Keratinocyte (primary cell): Measurements from ENCODE around the gene SSR3. TPM values are rescaled to one million over a fixed set of nuclear protein-coding genes. Genes with fewer than 3 reads are reported as not detected.
A peak's percentile ranks its signal among the peaks of the same experiment; 100 is the strongest.

Experiments
- DNase-seq: peaks from one replicate; pipeline ENCODE4 v3.0.0-alpha.2; 2011; ENCODE audit warnings: low read depth, missing footprints, low spot score
- FAIRE-seq: peaks from 2 replicates; lab custom pipeline; 2011; peaks lifted over from hg19 to GRCh38; lab: Jason Lieb, UNC
- H2AFZ ChIP-seq: 2 replicates; pipeline ENCODE4 v1.6.0; 2012; ENCODE audit warnings: low read length, control low read depth, inconsistent platforms; ENCODE audit not compliant: control insufficient read depth
- H3K27ac ChIP-seq: 2 replicates; pipeline ENCODE4 v1.5.1; 2011; ENCODE audit warnings: low read length; ENCODE audit not compliant: control insufficient read depth, insufficient read depth
- H3K27me3 ChIP-seq: 3 replicates; pipeline ENCODE4 v1.6.0; 2011; ENCODE audit warnings: low read length; ENCODE audit not compliant: control insufficient read depth, insufficient read depth; ENCODE audit errors: extremely low read depth
- H3K36me3 ChIP-seq, 2 experiments: 2 replicates in 1 of 2; 3 replicates in 1 of 2; pipeline ENCODE4 v1.5.1; 2011; ENCODE audit warnings: low read length in 2 of 2, mild to moderate bottlenecking in 1 of 2; ENCODE audit not compliant: control insufficient read depth in 2 of 2, insufficient read depth in 2 of 2; ENCODE audit errors: extremely low read depth in 1 of 2
- H3K4me1 ChIP-seq: 3 replicates; pipeline ENCODE4 v1.5.1; 2011; ENCODE audit warnings: low read length; ENCODE audit not compliant: control insufficient read depth, insufficient read depth; ENCODE audit errors: extremely low read depth
- H3K4me2 ChIP-seq: 3 replicates; pipeline ENCODE4 v1.6.0; 2011; ENCODE audit warnings: low read depth, low read length; ENCODE audit not compliant: control insufficient read depth, insufficient read depth; ENCODE audit errors: extremely low read depth
- H3K4me3 ChIP-seq, 3 experiments: fragments of 200-600 bp in 1 of 3; sonication (generic) in 1 of 3; 2 replicates in 2 of 3; 3 replicates in 1 of 3; pipeline ENCODE4 v1.5.1; 2011 to 2016; ENCODE audit warnings: low read length in 3 of 3, mild to moderate bottlenecking in 3 of 3, control low read depth in 2 of 3, inconsistent platforms in 1 of 3, low read depth in 1 of 3, mixed read lengths in 1 of 3, mixed run types in 1 of 3, moderate library complexity in 1 of 3; ENCODE audit not compliant: control insufficient read depth in 2 of 3, insufficient read depth in 2 of 3; ENCODE audit errors: extremely low read depth in 1 of 3
- H3K79me2 ChIP-seq: 2 replicates; pipeline ENCODE4 v1.6.0; 2012; ENCODE audit warnings: low read length; ENCODE audit not compliant: control insufficient read depth, insufficient read depth
- H3K9ac ChIP-seq: 3 replicates; pipeline ENCODE4 v1.6.0; 2011; ENCODE audit warnings: low read length; ENCODE audit not compliant: control insufficient read depth, insufficient read depth; ENCODE audit errors: extremely low read depth
- H3K9me1 ChIP-seq: 3 replicates; pipeline ENCODE4 v1.6.0; 2011; ENCODE audit warnings: low read length; ENCODE audit not compliant: control insufficient read depth, insufficient read depth; ENCODE audit errors: extremely low read depth
- H3K9me3 ChIP-seq: 2 replicates; pipeline ENCODE4 v1.5.1; 2012; ENCODE audit warnings: low read depth, low read length; ENCODE audit not compliant: control insufficient read depth
- H4K20me1 ChIP-seq: 3 replicates; pipeline ENCODE4 v1.6.0; 2011; ENCODE audit warnings: low read length; ENCODE audit not compliant: control insufficient read depth, insufficient read depth; ENCODE audit errors: extremely low read depth
- CTCF ChIP-seq, 3 experiments: IDR thresholded peaks in 1 of 3; conservative IDR thresholded peaks in 1 of 3; optimal IDR thresholded peaks in 1 of 3; 2 replicates in 2 of 3; 3 replicates in 1 of 3; pipeline versions ENCODE3 to v1.5.1; 2011; ENCODE audit warnings: low read length in 3 of 3, mild to moderate bottlenecking in 3 of 3, moderate library complexity in 2 of 3, control low read depth in 1 of 3, inconsistent platforms in 1 of 3; ENCODE audit not compliant: insufficient read depth in 2 of 3; ENCODE audit errors: extremely low read depth in 1 of 3
- EZH2 ChIP-seq: IDR thresholded peaks from one replicate; pipeline ENCODE4 v1.6.1; 2012; ENCODE audit warnings: inconsistent platforms, mild to moderate bottlenecking, low read length, moderate library complexity
- dilution Hi-C: fragments of 300-500 bp; cut with MboI; formaldehyde crosslinking; loops from one replicate; pipeline ENCODE4 v1.7.0; 2020; ENCODE audit warnings: low sequenced_read_pairs; ENCODE audit not compliant: extremely low pct_ligation_motif_present
- polyA plus RNA-seq, 5 experiments: library from polyadenylated mRNA; depleted of rRNA in 3 of 5; stranded (reverse) in 3 of 5; stranded (forward) in 1 of 5; unstranded in 1 of 5; fragments of >200 nt; gene quantifications; 1 replicate in 1 of 5; 2 replicates in 3 of 5; 3 replicates in 1 of 5; pipeline versions ENCODE4 v1.2.1 to v1.2.3, GENCODE V29; 2011 to 2012; ENCODE audit warnings: missing spikeins in 2 of 5, low read depth in 1 of 5, low replicate concordance in 1 of 5

Gene SSR3
- polyA plus RNA-seq, 1 donor (not counting 4 experiments of a cell fraction or from before 2014, with no cell fraction given) = 378 TPM

- Histone ChIP-seq H3K9me1 (no peaks in the 10 kb centered on the region), H4K20me1 (no peaks in the 10 kb centered on the region), H3K4me2 (peak overlapping the region; percentile 92), H3K4me1 (peaks cover 49% of the 10 kb centered on the region), H3K9me3 (no peaks in the 10 kb centered on the region), H3K9ac (peak overlapping the region; percentile 96), H3K27me3 (no peaks in the 10 kb centered on the region), H3K4me3 (peak overlapping the region; percentile 94 to 99 (median 94)), H2AFZ (no peak overlapping the region), H3K27ac (peak overlapping the region; percentile 89), H3K36me3 (peaks cover 3 to 40% of the 10 kb centered on the region in 2 experiments), H3K79me2 (peaks cover 60% of the 10 kb centered on the region)
- dilution Hi-C loops = no loop called here
- DNase-seq (no peak), FAIRE-seq (peak; percentile 94)
- TF ChIP-seq EZH2 = no peak
- no peak for TF ChIP-seq CTCF (optimal IDR thresholded peaks at IDR 0.05 in 1 of 3, IDR thresholded peaks at IDR 0.05 in 1 of 3, conservative IDR thresholded peaks at IDR 0.05 in 1 of 3; ENCODE audit: extremely low read depth in 1 of 3, insufficient read depth in 2 of 3, low read length in 3 of 3)
Measured at GRCh38 chr3:156553705-156554356, 1.1 kb downstream of the SSR3 start.

GRCh38 chr3:156552973-156553372, 1.9 kb downstream of the SSR3 start:
- DNase-seq (no peak), FAIRE-seq (no peak)
- H2AFZ ChIP-seq = no peak overlapping the region
- no peaks in the 10 kb centered on the region for H3K27me3 ChIP-seq
- H3K9me1 ChIP-seq = no peaks in the 10 kb centered on the region
- no peaks in the 10 kb centered on the region for H3K9me3 ChIP-seq
- H3K4me2 ChIP-seq = peak overlapping the region; percentile 92
- TF ChIP-seq CTCF (optimal IDR thresholded peaks at IDR 0.05 in 1 of 3, IDR thresholded peaks at IDR 0.05 in 1 of 3, conservative IDR thresholded peaks at IDR 0.05 in 1 of 3; ENCODE audit: extremely low read depth in 1 of 3, insufficient read depth in 2 of 3, low read length in 3 of 3) (no peak), EZH2 (no peak)
- peak overlapping the region; percentile 94 to 99 (median 94) for H3K4me3 ChIP-seq
- dilution Hi-C loops = no loop called here
- no peaks in the 10 kb centered on the region for H4K20me1 ChIP-seq
- peak overlapping the region; percentile 96 for H3K9ac ChIP-seq
- H3K4me1 ChIP-seq = peaks cover 58% of the 10 kb centered on the region
- H3K27ac ChIP-seq = peak overlapping the region; percentile 89
- peaks cover 66% of the 10 kb centered on the region for H3K79me2 ChIP-seq
- H3K36me3 ChIP-seq = peaks cover 3 to 46% of the 10 kb centered on the region in 2 experiments
